Astrocyte of the spinal cord (primary cell): ENCODE results near the gene KIAA1614.

Source experiments
- DNase-seq: peaks from one replicate; pipeline ENCODE4 v3.0.0; 2011; ENCODE audit warnings: low read depth, low spot score
- H3K4me3 ChIP-seq: 2 replicates; pipeline ENCODE4 v1.5.1; 2011; ENCODE audit warnings: low read depth, mild to moderate bottlenecking, low read length, moderate library complexity
- CTCF ChIP-seq: IDR thresholded peaks from 2 replicates; pipeline ENCODE4 v1.5.1; 2012; ENCODE audit warnings: low read depth, mild to moderate bottlenecking, low read length, inconsistent platforms
- in situ Hi-C: cut with HindIII; loops from 2 replicates; pipeline ENCODE4 v1.10.0; 2017; ENCODE audit warnings: low sequenced_read_pairs

Gene KIAA1614

GRCh38 chr1:180912801-180913565, at the start of gene KIAA1614:
Gene KIAA1614 (plus strand): TSS chr1:180912897. CDS start chr1:180913244, 347 bp downstream.
- TF ChIP-seq CTCF, result no peak
- peak; percentile 45 for DNase-seq
- in situ Hi-C loops, result no loop called here
- H3K4me3 ChIP-seq, result peak within 1 kb of the TSS; percentile 43

- peak; percentile 70 for DNase-seq
- peak; percentile 47 for TF ChIP-seq CTCF
- H3K4me3 ChIP-seq, result no peak overlapping the region
- in situ Hi-C loops, result loop anchor here (25.0 kb wide), 1 partner anchor 351 kb away; the partner anchor contains the start of gene ACBD6
These were observed 49.4 kb upstream of the KIAA1614 start for GRCh38 chr1:180863158-180863775.

- DNase-seq, result peak; percentile 56
- no peak overlapping the region for H3K4me3 ChIP-seq
- in situ Hi-C loops, result no loop called here
- TF ChIP-seq CTCF, result peak; percentile 36
These were observed 30.7 kb upstream of the KIAA1614 start for GRCh38 chr1:180881806-180882509.

GRCh38 chr1:180884588-180885300, 28.0 kb upstream of the KIAA1614 start:
- no peak for TF ChIP-seq CTCF
- DNase-seq, result no peak
- in situ Hi-C loops, result no loop called here
- no peak overlapping the region for H3K4me3 ChIP-seq

GRCh38 chr1:180886338-180886737, 26.4 kb upstream of the KIAA1614 start:
- DNase-seq, result no peak
- no peak overlapping the region for H3K4me3 ChIP-seq
- in situ Hi-C loops, result no loop called here
- TF ChIP-seq CTCF, result no peak

GRCh38 chr1:180887841-180888240, 24.9 kb upstream of the KIAA1614 start:
- H3K4me3 ChIP-seq, result no peak overlapping the region
- in situ Hi-C loops, result no loop called here
- TF ChIP-seq CTCF, result no peak
- no peak for DNase-seq
